Kidney tubule cell (primary cell): Measurements from ENCODE around the gene DPP9.
A peak's percentile ranks its signal among the peaks of the same experiment; 100 is the strongest.
"Not testable (repeated sequence)": the region's sequence is repeated elsewhere in the genome, so short reads cannot be mapped to it uniquely, and the experiment has no call there.

ENCODE experiments used
- DNase-seq: peaks from one replicate; pipeline ENCODE4 v3.0.0-alpha.2; 2018; ENCODE audit warnings: low spot score

The DPP9 gene

GRCh38 chr19:4738734-4739133, 15.1 kb upstream of the DPP9 start:
- DNase-seq: no peak

GRCh38 chr19:4737955-4738600, 14.4 kb upstream of the DPP9 start:
- DNase-seq: no peak

- no peak for DNase-seq
Measured at GRCh38 chr19:4733755-4734345, 10.2 kb upstream of the DPP9 start.

- DNase-seq: peak; percentile 71
Measured at GRCh38 chr19:4732680-4733114, 9.1 kb upstream of the DPP9 start.

GRCh38 chr19:4730740-4731171, 7.1 kb upstream of the DPP9 start:
- peak; percentile 22 for DNase-seq

- no peak for DNase-seq
Measured at GRCh38 chr19:4728871-4729270, 5.2 kb upstream of the DPP9 start.

- DNase-seq: peak; percentile 27
Measured at GRCh38 chr19:4722671-4723594, 709 bp downstream of the DPP9 start.

- no peak for DNase-seq
Measured at GRCh38 chr19:4721196-4721595, 2.4 kb downstream of the DPP9 start.

GRCh38 chr19:4720037-4720700, 3.5 kb downstream of the DPP9 start:
- no peak for DNase-seq

- DNase-seq: no peak
Measured at GRCh38 chr19:4719499-4719866, 4.2 kb downstream of the DPP9 start.

GRCh38 chr19:4717966-4718701, 5.5 kb downstream of the DPP9 start:
- DNase-seq: no peak

GRCh38 chr19:4717191-4717965, 6.3 kb downstream of the DPP9 start:
- peak; percentile 31 for DNase-seq

- DNase-seq: no peak
Measured at GRCh38 chr19:4715529-4716221, 8.0 kb downstream of the DPP9 start.

- DNase-seq: not testable (repeated sequence)
Measured at GRCh38 chr19:4715178-4715528, 8.5 kb downstream of the DPP9 start.

- DNase-seq: no peak
Measured at GRCh38 chr19:4714016-4714415, 9.6 kb downstream of the DPP9 start.

GRCh38 chr19:4713384-4713951, 10.2 kb downstream of the DPP9 start:
- peak; percentile 93 for DNase-seq

- DNase-seq: no peak
Measured at GRCh38 chr19:4712771-4713170, 10.9 kb downstream of the DPP9 start.

GRCh38 chr19:4711211-4711610, 12.4 kb downstream of the DPP9 start:
- DNase-seq: no peak

- DNase-seq: no peak
Measured at GRCh38 chr19:4710281-4710600, 13.4 kb downstream of the DPP9 start.
